WTC11 (cell line): ENCODE measurements around the gene OR6C4. TPM values are rescaled to one million over a fixed set of nuclear protein-coding genes. Genes with fewer than 3 reads are reported as not detected.
"Not testable (repeated sequence)": the region's sequence is repeated elsewhere in the genome, so short reads cannot be mapped to it uniquely, and the experiment has no call there.

Source experiments
- ATAC-seq: fragments of 200-7000 bp; cut with Tn5 transposase; 2 replicates; pipeline ENCODE4 v1.10.0; 2021; ENCODE audit warnings: mild to moderate bottlenecking, moderate library complexity
- CTCF ChIA-PET: fragments of 300-600 bp; sonication (Branson Sonifier 250); formaldehyde crosslinking; loops from one replicate; lab custom pipeline; 2021; ENCODE audit warnings: antibody characterized with exemption; lab: Charles Lee
- POLR2A ChIA-PET: fragments of 350-600 bp; sonication (Branson Sonifier 250); formaldehyde crosslinking; loops from one replicate; lab custom pipeline; 2021; ENCODE audit warnings: antibody characterized with exemption; lab: Charles Lee
- DNase-seq: peaks from one replicate; pipeline ENCODE4 v3.0.0; 2021; ENCODE audit warnings: low spot score
- H3K27ac Mint-ChIP-seq: 2 replicates; pipeline ENCODE4 v1.8.0; 2021; ENCODE audit warnings: mixed read lengths
- H3K27me3 Mint-ChIP-seq: 2 replicates; pipeline ENCODE4 v1.8.0; 2021; ENCODE audit warnings: low read depth, mild to moderate bottlenecking, moderate library complexity, mixed read lengths
- H3K36me3 Mint-ChIP-seq: 2 replicates; pipeline ENCODE4 v1.8.0; 2021; ENCODE audit warnings: mixed read lengths
- H3K4me1 Mint-ChIP-seq: 2 replicates; pipeline ENCODE4 v1.8.0; 2022; ENCODE audit warnings: mixed read lengths
- H3K4me3 Mint-ChIP-seq: 2 replicates; pipeline ENCODE4 v1.8.0; 2021; ENCODE audit warnings: mild to moderate bottlenecking, moderate library complexity, mixed read lengths
- H3K9me3 Mint-ChIP-seq: 2 replicates; pipeline ENCODE4 v1.8.0; 2021; ENCODE audit warnings: mixed read lengths
- ELF4 ChIP-seq: sonication (generic); formaldehyde crosslinking; IDR thresholded peaks from 2 replicates; pipeline ENCODE4 v1.8.1; 2022; ENCODE audit warnings: low read depth, mild to moderate bottlenecking, moderate library complexity, missing genetic modification reagents
- ESRRA ChIP-seq: sonication (generic); formaldehyde crosslinking; IDR thresholded peaks from 2 replicates; pipeline ENCODE4 v1.8.1; 2022; ENCODE audit warnings: mild to moderate bottlenecking, missing genetic modification reagents, borderline replicate concordance
- FOXP1 ChIP-seq: sonication (generic); formaldehyde crosslinking; IDR thresholded peaks from 2 replicates; pipeline ENCODE4 v1.8.0; 2022; ENCODE audit warnings: missing genetic modification reagents, mild to moderate bottlenecking, moderate library complexity, borderline replicate concordance
- GABPB1 ChIP-seq: sonication (generic); formaldehyde crosslinking; IDR thresholded peaks from 2 replicates; pipeline ENCODE4 v1.8.1; 2023; ENCODE audit warnings: mild to moderate bottlenecking, missing genetic modification reagents
- JUN ChIP-seq: sonication (generic); formaldehyde crosslinking; IDR thresholded peaks from 2 replicates; pipeline ENCODE4 v1.8.0; 2023; ENCODE audit warnings: mild to moderate bottlenecking, missing genetic modification reagents
- KAT7 ChIP-seq: sonication (generic); formaldehyde crosslinking; IDR thresholded peaks from 2 replicates; pipeline ENCODE4 v1.8.1; 2023; ENCODE audit warnings: missing genetic modification reagents, mild to moderate bottlenecking, borderline replicate concordance
- NFATC4 ChIP-seq: fragments of 250-450 bp; sonication (Bioruptor Pico); IDR thresholded peaks from 2 replicates; pipeline ENCODE4 v1.9.0; 2021; ENCODE audit warnings: mild to moderate bottlenecking
- NFE2L1 ChIP-seq: sonication (generic); formaldehyde crosslinking; IDR thresholded peaks from 2 replicates; pipeline ENCODE4 v1.8.1; 2023; ENCODE audit warnings: missing genetic modification reagents
- RELA ChIP-seq: sonication (generic); formaldehyde crosslinking; IDR thresholded peaks from 2 replicates; pipeline ENCODE4 v1.8.1; 2022; ENCODE audit warnings: missing genetic modification reagents, mild to moderate bottlenecking, borderline replicate concordance
- SMAD3 ChIP-seq: sonication (generic); formaldehyde crosslinking; IDR thresholded peaks from 2 replicates; pipeline ENCODE4 v1.8.0; 2022; ENCODE audit warnings: missing genetic modification reagents, mild to moderate bottlenecking, borderline replicate concordance
- SOX15 ChIP-seq: fragments of 250-450 bp; sonication (Bioruptor Pico); IDR thresholded peaks from 2 replicates; pipeline ENCODE4 v1.9.0; 2021; ENCODE audit warnings: mild to moderate bottlenecking
- TEAD1 ChIP-seq: sonication (generic); formaldehyde crosslinking; IDR thresholded peaks from 2 replicates; pipeline ENCODE4 v1.8.0; 2022; ENCODE audit warnings: mild to moderate bottlenecking, missing genetic modification reagents
- TEAD4 ChIP-seq: sonication (generic); formaldehyde crosslinking; IDR thresholded peaks from 2 replicates; pipeline ENCODE4 v1.8.0; 2022; ENCODE audit warnings: mild to moderate bottlenecking, missing genetic modification reagents
- ZNF416 ChIP-seq: fragments of 250-450 bp; sonication (Bioruptor Pico); IDR thresholded peaks from 2 replicates; pipeline ENCODE4 v1.9.0; 2021; ENCODE audit warnings: mild to moderate bottlenecking, inconsistent platforms
- ZNF423 ChIP-seq: fragments of 250-450 bp; sonication (Bioruptor Pico); IDR thresholded peaks from 2 replicates; pipeline ENCODE4 v2.1.2; 2022; ENCODE audit warnings: mild to moderate bottlenecking, moderate library complexity
- ZNF671 ChIP-seq: fragments of 250-450 bp; sonication (Bioruptor Pico); IDR thresholded peaks from 2 replicates; pipeline ENCODE4 v1.8.0; 2021; ENCODE audit warnings: mild to moderate bottlenecking
- total RNA-seq: library from RNA; stranded (reverse); gene quantifications from 3 replicates; pipeline ENCODE4 v1.2.3, GENCODE V29; 2021
- TF ChIP-seq, protein P1 (sequence below): sonication (generic); formaldehyde crosslinking; IDR thresholded peaks from 2 replicates; pipeline ENCODE4 v1.8.1; 2023; ENCODE audit warnings: mild to moderate bottlenecking, missing genetic modification reagents, borderline replicate concordance
- TF ChIP-seq, protein P2 (sequence below): sonication (generic); formaldehyde crosslinking; IDR thresholded peaks from 2 replicates; pipeline ENCODE4 v1.8.1; 2022; ENCODE audit warnings: mild to moderate bottlenecking, missing genetic modification reagents, moderate library complexity, borderline replicate concordance
- TF ChIP-seq, protein P3 (sequence below): sonication (generic); formaldehyde crosslinking; IDR thresholded peaks from 2 replicates; pipeline ENCODE4 v1.8.0; 2022; ENCODE audit warnings: mild to moderate bottlenecking, missing genetic modification reagents
- TF ChIP-seq, protein P4 (sequence below): sonication (generic); formaldehyde crosslinking; IDR thresholded peaks from 2 replicates; pipeline ENCODE4 v1.8.1; 2022; ENCODE audit warnings: missing genetic modification reagents, borderline replicate concordance
- TF ChIP-seq, protein P5 (sequence below): sonication (generic); formaldehyde crosslinking; IDR thresholded peaks from 2 replicates; pipeline ENCODE4 v1.8.1; 2022; ENCODE audit warnings: low read depth, mild to moderate bottlenecking, moderate library complexity, missing genetic modification reagents, borderline replicate concordance

OR6C4 gene
- total RNA-seq, 1 experiment from 2014 or later, result not detected

DNA sequence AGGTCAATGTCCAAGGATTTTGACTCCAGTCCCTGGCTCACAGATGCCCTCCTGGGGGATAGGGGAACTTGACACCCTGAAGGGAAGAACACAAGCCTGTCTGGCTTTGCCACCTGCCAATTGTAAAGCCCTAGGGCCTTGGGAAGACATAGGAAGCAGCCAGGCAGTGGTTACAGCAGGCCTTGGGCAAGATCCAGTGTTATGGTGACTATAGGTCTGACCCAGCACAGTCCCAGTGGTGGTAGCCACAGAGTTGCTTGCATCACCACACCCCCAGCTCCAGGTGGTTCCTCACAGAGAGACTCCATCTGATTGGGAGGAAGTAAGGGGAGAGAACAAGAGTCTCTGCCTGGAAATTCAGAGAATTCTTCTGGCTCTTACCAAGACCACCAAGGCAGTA lies 33.0 kb upstream of the OR6C4 start:
- Mint-ChIP-seq H3K4me3 (no peak overlapping the region), H3K4me1 (no peaks in the 10 kb centered on the region), H3K27me3 (peaks cover 2% of the 10 kb centered on the region; the same call in 1 of the 2 replicates), H3K36me3 (peaks cover 5% of the 10 kb centered on the region), H3K9me3 (peaks cover 27% of the 10 kb centered on the region), H3K27ac (no peak overlapping the region)
- no peak for TF ChIP-seq SOX15
- TF ChIP-seq GABPB1 (CRISPR knock-in tag), result no peak
- no peak for TF ChIP-seq SMAD3 (CRISPR knock-in tag)
- TF ChIP-seq KAT7 (CRISPR knock-in tag), result no peak
- TF ChIP-seq, protein P1, sequence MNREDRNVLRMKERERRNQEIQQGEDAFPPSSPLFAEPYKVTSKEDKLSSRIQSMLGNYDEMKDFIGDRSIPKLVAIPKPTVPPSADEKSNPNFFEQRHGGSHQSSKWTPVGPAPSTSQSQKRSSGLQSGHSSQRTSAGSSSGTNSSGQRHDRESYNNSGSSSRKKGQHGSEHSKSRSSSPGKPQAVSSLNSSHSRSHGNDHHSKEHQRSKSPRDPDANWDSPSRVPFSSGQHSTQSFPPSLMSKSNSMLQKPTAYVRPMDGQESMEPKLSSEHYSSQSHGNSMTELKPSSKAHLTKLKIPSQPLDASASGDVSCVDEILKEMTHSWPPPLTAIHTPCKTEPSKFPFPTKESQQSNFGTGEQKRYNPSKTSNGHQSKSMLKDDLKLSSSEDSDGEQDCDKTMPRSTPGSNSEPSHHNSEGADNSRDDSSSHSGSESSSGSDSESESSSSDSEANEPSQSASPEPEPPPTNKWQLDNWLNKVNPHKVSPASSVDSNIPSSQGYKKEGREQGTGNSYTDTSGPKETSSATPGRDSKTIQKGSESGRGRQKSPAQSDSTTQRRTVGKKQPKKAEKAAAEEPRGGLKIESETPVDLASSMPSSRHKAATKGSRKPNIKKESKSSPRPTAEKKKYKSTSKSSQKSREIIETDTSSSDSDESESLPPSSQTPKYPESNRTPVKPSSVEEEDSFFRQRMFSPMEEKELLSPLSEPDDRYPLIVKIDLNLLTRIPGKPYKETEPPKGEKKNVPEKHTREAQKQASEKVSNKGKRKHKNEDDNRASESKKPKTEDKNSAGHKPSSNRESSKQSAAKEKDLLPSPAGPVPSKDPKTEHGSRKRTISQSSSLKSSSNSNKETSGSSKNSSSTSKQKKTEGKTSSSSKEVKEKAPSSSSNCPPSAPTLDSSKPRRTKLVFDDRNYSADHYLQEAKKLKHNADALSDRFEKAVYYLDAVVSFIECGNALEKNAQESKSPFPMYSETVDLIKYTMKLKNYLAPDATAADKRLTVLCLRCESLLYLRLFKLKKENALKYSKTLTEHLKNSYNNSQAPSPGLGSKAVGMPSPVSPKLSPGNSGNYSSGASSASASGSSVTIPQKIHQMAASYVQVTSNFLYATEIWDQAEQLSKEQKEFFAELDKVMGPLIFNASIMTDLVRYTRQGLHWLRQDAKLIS (CRISPR knock-in tag), result no peak
- TF ChIP-seq, protein P2, sequence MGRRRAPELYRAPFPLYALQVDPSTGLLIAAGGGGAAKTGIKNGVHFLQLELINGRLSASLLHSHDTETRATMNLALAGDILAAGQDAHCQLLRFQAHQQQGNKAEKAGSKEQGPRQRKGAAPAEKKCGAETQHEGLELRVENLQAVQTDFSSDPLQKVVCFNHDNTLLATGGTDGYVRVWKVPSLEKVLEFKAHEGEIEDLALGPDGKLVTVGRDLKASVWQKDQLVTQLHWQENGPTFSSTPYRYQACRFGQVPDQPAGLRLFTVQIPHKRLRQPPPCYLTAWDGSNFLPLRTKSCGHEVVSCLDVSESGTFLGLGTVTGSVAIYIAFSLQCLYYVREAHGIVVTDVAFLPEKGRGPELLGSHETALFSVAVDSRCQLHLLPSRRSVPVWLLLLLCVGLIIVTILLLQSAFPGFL, result no peak
- ChIA-PET POLR2A (no interaction called here), CTCF (interaction anchor here (0.5 to 0.6 kb wide), 2 partner anchors 187 to 251 kb away, joined by 3 read pairs; no protein-coding TSS in a partner anchor)
- DNase-seq (no peak), ATAC-seq (no peak)

DNA sequence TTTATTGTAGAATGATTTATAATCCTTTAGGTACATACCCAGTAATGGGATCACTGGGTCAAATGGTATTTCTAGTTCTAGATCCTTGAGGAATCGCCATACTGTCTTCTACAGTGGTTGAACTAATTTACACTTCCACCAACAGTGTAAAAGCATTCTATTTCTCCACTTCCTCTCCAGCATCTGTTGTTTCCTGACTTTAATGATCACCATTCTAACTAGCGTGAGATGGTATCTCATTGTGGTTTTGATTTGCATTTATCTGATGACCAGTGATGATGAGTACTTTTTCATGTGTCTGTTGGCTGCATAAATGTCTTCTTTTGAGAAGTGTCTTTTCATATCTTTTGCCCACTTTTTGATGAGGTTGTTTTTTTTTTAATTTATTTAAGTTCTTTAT lies 1.2 kb upstream of the OR6C4 start:
- DNase-seq, H3K27ac Mint-ChIP-seq, H3K4me3 Mint-ChIP-seq, CTCF ChIA-PET, POLR2A ChIA-PET, H3K4me1 Mint-ChIP-seq, ATAC-seq: not testable (repeated sequence)
- H3K27me3 Mint-ChIP-seq, result peaks cover 19% of the 10 kb centered on the region
- H3K9me3 Mint-ChIP-seq, result peaks cover 32% of the 10 kb centered on the region
- peaks cover 11% of the 10 kb centered on the region for H3K36me3 Mint-ChIP-seq

DNA sequence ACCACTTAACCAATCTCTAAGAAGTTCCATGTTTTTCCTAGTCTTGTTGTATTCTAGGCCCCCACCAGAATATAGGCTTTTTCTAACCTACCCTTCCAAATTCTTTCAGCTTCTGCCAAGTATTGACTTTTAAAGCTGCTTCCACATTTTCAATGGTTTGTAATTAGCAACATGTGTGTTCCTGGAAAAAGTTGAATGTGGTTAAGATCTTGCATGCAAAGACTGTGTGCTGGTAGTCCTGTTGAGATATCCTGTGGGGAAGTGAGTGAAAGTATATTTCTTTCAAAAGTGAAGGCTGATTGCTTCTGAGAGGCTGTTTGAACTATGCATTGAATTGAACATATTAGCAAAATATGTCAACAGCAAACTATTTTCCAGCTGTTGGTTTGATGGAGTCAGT lies 646 bp upstream of the OR6C4 start:
- ATAC-seq (no peak), DNase-seq (no peak)
- no peak for TF ChIP-seq ZNF416 (CRISPR knock-in tag)
- TF ChIP-seq, protein P3, sequence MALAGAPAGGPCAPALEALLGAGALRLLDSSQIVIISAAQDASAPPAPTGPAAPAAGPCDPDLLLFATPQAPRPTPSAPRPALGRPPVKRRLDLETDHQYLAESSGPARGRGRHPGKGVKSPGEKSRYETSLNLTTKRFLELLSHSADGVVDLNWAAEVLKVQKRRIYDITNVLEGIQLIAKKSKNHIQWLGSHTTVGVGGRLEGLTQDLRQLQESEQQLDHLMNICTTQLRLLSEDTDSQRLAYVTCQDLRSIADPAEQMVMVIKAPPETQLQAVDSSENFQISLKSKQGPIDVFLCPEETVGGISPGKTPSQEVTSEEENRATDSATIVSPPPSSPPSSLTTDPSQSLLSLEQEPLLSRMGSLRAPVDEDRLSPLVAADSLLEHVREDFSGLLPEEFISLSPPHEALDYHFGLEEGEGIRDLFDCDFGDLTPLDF (CRISPR knock-in tag), result no peak
- TF ChIP-seq, protein P4, sequence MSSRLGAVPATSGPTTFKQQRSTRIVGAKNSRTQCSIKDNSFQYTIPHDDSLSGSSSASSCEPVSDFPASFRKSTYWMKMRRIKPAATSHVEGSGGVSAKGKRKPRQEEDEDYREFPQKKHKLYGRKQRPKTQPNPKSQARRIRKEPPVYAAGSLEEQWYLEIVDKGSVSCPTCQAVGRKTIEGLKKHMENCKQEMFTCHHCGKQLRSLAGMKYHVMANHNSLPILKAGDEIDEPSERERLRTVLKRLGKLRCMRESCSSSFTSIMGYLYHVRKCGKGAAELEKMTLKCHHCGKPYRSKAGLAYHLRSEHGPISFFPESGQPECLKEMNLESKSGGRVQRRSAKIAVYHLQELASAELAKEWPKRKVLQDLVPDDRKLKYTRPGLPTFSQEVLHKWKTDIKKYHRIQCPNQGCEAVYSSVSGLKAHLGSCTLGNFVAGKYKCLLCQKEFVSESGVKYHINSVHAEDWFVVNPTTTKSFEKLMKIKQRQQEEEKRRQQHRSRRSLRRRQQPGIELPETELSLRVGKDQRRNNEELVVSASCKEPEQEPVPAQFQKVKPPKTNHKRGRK, result no peak
- TF ChIP-seq ELF4, result no peak
- TF ChIP-seq ZNF423 (CRISPR knock-in tag), result no peak
- no peak for TF ChIP-seq KAT7 (CRISPR knock-in tag)
- TF ChIP-seq, protein P5, sequence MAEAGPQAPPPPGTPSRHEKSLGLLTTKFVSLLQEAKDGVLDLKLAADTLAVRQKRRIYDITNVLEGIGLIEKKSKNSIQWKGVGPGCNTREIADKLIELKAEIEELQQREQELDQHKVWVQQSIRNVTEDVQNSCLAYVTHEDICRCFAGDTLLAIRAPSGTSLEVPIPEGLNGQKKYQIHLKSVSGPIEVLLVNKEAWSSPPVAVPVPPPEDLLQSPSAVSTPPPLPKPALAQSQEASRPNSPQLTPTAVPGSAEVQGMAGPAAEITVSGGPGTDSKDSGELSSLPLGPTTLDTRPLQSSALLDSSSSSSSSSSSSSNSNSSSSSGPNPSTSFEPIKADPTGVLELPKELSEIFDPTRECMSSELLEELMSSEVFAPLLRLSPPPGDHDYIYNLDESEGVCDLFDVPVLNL (CRISPR knock-in tag), result no peak
- no peak for TF ChIP-seq RELA (CRISPR knock-in tag)
- no peak for TF ChIP-seq ZNF671
- no peak for TF ChIP-seq FOXP1 (CRISPR knock-in tag)
- no peak for TF ChIP-seq TEAD4 (CRISPR knock-in tag)
- TF ChIP-seq ESRRA (CRISPR knock-in tag), result no peak
- no peak for TF ChIP-seq NFE2L1
- TF ChIP-seq TEAD1 (CRISPR knock-in tag), result no peak
- TF ChIP-seq JUN, result no peak
- TF ChIP-seq NFATC4, result no peak
- peaks cover 15% of the 10 kb centered on the region for H3K27me3 Mint-ChIP-seq
- no peak overlapping the region for H3K4me3 Mint-ChIP-seq
- ChIA-PET CTCF (no interaction called here), POLR2A (no interaction called here)
- peaks cover 32% of the 10 kb centered on the region for H3K9me3 Mint-ChIP-seq
- H3K36me3 Mint-ChIP-seq, result peaks cover 11% of the 10 kb centered on the region
- no peak overlapping the region for H3K27ac Mint-ChIP-seq
- no peaks in the 10 kb centered on the region for H3K4me1 Mint-ChIP-seq
